Measurements from ENCODE around the gene ING5. TPM values are rescaled to one million over a fixed set of nuclear protein-coding genes. Genes with fewer than 3 reads are reported as not detected.

The ING5 gene
- total RNA-seq, 2 experiments from 2014 or later: 65.4 to 90.9 TPM

DNA sequence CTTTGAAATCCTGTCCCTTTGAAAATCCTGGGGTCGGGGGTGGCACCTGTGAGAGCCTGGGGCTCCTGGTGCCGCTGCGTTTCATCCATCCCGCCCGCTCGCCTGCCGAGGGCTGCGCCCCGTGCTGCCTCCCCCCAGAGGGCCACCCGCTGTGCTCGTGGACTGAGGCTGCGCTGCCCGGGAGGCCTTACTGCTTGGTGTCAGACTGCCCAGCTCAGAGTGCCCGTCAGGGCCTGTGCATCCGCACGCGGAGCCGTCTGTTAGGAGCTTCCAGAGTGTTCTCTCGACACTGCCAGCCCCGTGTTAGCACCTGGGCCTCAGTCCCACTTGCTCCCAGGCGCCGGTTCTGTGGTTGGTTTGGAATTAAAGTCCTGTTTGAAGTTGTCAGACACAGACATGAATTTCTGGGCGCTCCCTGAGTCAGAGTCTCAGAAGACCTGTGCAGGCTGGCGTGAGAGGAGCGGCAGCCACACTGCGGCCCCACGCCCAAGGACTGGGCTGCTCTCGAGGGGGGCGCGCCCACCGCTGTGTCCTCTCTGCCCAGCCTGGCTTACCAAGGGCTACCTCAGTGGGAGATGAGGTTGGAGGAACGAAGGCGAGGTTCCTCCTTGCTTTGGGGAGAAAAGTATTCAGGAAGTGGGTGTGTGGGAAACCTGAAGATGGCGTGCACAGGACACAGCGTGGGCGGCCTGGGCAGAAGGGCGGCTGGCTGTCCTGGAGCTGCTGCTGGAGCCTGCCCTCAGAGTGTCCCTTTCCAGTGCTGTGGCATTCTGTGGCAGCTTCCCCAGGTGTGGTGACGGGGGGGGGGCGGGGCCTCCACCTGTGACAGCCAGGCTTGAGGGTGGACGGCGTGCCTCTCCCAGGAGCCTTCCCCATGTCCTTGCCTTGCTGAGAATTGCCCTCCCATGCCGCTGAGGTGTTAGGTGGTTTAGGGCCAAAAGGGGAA lies 29.3 kb upstream of the ING5 start:
- intact Hi-C loops (cut with micrococcal nuclease; ENCODE audit: unreplicated experiment): no loop called here
- no peak for DNase-seq (ENCODE audit: low spot score)
- Histone ChIP-seq H3K9me3 (ENCODE audit: low read length) (no peaks in the 10 kb centered on the region), H3K4me3 (ENCODE audit: low read depth, low read length, poor library complexity, severe bottlenecking) (no peak overlapping the region), H2AFZ (ENCODE audit: low read length) (no peak overlapping the region), H3K36me3 (ENCODE audit: insufficient read depth, low read length) (peaks cover 88% of the 10 kb centered on the region), H3K4me1 (ENCODE audit: insufficient read depth, low read length, poor library complexity, severe bottlenecking) (no peaks in the 10 kb centered on the region), H4K20me1 (ENCODE audit: insufficient read depth, low read length) (no peaks in the 10 kb centered on the region), H3K4me2 (ENCODE audit: low read length) (no peak overlapping the region), H3K9me2 (ENCODE audit: insufficient read depth, low read length) (no peaks in the 10 kb centered on the region), H3K27ac (ENCODE audit: low read depth, low read length, poor library complexity, severe bottlenecking) (no peak overlapping the region), H3K79me2 (ENCODE audit: insufficient read depth, low read depth, low read length) (no peaks in the 10 kb centered on the region)
- BruUV-seq (replicated peaks): no TSS peak
- no peak for TF ChIP-seq EZH2phosphoT487 (IDR thresholded peaks at IDR 0.05; ENCODE audit: borderline replicate concordance, low read depth, low read length)
- TF ChIP-seq, protein P1, sequence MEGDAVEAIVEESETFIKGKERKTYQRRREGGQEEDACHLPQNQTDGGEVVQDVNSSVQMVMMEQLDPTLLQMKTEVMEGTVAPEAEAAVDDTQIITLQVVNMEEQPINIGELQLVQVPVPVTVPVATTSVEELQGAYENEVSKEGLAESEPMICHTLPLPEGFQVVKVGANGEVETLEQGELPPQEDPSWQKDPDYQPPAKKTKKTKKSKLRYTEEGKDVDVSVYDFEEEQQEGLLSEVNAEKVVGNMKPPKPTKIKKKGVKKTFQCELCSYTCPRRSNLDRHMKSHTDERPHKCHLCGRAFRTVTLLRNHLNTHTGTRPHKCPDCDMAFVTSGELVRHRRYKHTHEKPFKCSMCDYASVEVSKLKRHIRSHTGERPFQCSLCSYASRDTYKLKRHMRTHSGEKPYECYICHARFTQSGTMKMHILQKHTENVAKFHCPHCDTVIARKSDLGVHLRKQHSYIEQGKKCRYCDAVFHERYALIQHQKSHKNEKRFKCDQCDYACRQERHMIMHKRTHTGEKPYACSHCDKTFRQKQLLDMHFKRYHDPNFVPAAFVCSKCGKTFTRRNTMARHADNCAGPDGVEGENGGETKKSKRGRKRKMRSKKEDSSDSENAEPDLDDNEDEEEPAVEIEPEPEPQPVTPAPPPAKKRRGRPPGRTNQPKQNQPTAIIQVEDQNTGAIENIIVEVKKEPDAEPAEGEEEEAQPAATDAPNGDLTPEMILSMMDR (conservative IDR thresholded peaks at IDR 0.05; ENCODE audit: low read length): no peak
- POLR2A ChIA-PET: no interaction called here
- CTCF ChIA-PET (ENCODE audit: unreplicated experiment): no interaction called here

DNA sequence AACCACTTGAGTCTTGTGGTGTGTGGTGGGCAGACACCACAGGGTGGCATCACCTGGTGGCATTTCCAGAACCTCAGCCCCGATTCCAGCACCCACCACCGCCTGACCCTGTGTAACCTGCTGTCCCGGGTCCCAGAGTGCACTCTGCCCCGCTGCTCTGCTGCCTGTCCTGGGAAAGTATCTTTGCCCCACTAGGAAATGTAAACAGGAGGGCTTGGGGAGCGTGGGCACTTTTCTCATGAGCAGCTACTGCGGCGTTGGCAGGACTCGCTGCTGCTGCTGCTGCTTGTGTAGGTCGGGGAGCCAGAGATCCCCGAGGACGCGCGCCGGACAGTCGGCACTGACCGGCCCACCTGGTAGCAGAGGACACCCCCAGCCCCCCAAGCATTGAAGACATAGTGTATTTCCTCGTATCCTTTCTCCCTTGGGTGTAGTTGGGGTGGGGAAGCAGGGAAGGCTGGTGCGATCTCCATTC lies 28.6 kb upstream of the ING5 start:
- no peak overlapping the region for H3K4me2 ChIP-seq (ENCODE audit: low read length)
- H3K27ac ChIP-seq (ENCODE audit: low read depth, low read length, poor library complexity, severe bottlenecking): no peak overlapping the region
- intact Hi-C loops (cut with micrococcal nuclease; ENCODE audit: unreplicated experiment): no loop called here
- ChIA-PET CTCF (ENCODE audit: unreplicated experiment) (no interaction called here), POLR2A (no interaction called here)
- no peak for DNase-seq (ENCODE audit: low spot score)
- no peaks in the 10 kb centered on the region for H3K9me2 ChIP-seq (ENCODE audit: insufficient read depth, low read length)
- no peaks in the 10 kb centered on the region for H4K20me1 ChIP-seq (ENCODE audit: insufficient read depth, low read length)
- no peak overlapping the region for H2AFZ ChIP-seq (ENCODE audit: low read length)
- no TSS peak for BruUV-seq (replicated peaks)
- H3K36me3 ChIP-seq (ENCODE audit: insufficient read depth, low read length): peaks cover 88% of the 10 kb centered on the region
- no peak overlapping the region for H3K4me3 ChIP-seq (ENCODE audit: low read depth, low read length, poor library complexity, severe bottlenecking)
- H3K9me3 ChIP-seq (ENCODE audit: low read length): no peaks in the 10 kb centered on the region
- no peaks in the 10 kb centered on the region for H3K4me1 ChIP-seq (ENCODE audit: insufficient read depth, low read length, poor library complexity, severe bottlenecking)
- TF ChIP-seq EZH2phosphoT487 (IDR thresholded peaks at IDR 0.05; ENCODE audit: borderline replicate concordance, low read depth, low read length): no peak
- TF ChIP-seq, protein P1 (conservative IDR thresholded peaks at IDR 0.05; ENCODE audit: low read length): no peak
- no peaks in the 10 kb centered on the region for H3K79me2 ChIP-seq (ENCODE audit: insufficient read depth, low read depth, low read length)

All from OCI-LY7 (cell line).